ENCODE measurements around the gene ST8SIA1. TPM values are rescaled to one million over a fixed set of nuclear protein-coding genes. Genes with fewer than 3 reads are reported as not detected.

The ST8SIA1 gene
- polyA plus RNA-seq, 1 donor from 2014 or later = 22.5 TPM

DNA sequence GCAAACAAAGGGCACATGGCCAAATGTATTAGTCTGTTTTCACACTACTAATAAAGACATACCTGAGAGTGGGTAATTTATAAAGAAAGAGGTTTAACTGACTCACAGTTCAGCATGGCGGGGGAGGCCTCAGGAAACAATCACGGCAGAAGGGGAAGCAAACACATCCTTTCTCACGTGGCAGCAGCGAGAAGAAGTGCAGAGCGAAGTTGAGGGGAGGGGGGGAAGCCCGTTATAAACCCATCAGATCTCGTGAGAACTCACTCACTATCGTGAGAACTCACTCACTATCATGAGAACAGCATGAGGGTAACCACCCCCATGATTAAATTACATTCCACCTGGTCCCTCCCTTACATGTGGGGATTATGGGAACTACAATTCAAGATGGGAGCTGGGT, 66.1 kb downstream of the ST8SIA1 start:
- Histone ChIP-seq H3K79me2 (replicated peaks; ENCODE audit: insufficient read depth, low read length) (no peaks in the 10 kb centered on the region), H2AFZ (ENCODE audit: low read depth, low read length) (no peak overlapping the region), H3K4me3 (ENCODE audit: low read length) (no peak overlapping the region), H3K9ac (ENCODE audit: low read length) (no peak overlapping the region), H3K9me3 (ENCODE audit: low read length) (no peaks in the 10 kb centered on the region), H4K20me1 (ENCODE audit: insufficient read depth) (no peaks in the 10 kb centered on the region), H3K36me3 (ENCODE audit: insufficient read depth, low read length) (no peaks in the 10 kb centered on the region), H3K27ac (ENCODE audit: low read length) (no peak overlapping the region), H3K9me2 (ENCODE audit: insufficient read depth, low read length) (no peaks in the 10 kb centered on the region), H3K4me2 (ENCODE audit: low read length) (no peak overlapping the region), H3F3A (ENCODE audit: insufficient read depth, low read length, poor library complexity, severe bottlenecking) (no peaks in the 10 kb centered on the region), H3K27me3 (ENCODE audit: insufficient read depth, low read depth, low read length) (no peaks in the 10 kb centered on the region)
- TF ChIP-seq RAD21 (conservative IDR thresholded peaks at IDR 0.05) (no peak), TAF1 (IDR thresholded peaks at IDR 0.05; ENCODE audit: low read depth) (no peak), EP300 (conservative IDR thresholded peaks at IDR 0.05; ENCODE audit: poor library complexity, severe bottlenecking) (no peak), MXI1 (conservative IDR thresholded peaks at IDR 0.05; ENCODE audit: poor library complexity, severe bottlenecking) (no peak), POLR2AphosphoS5 (IDR thresholded peaks at IDR 0.05) (no peak), SMC3 (conservative IDR thresholded peaks at IDR 0.05; ENCODE audit: poor library complexity) (no peak), EZH2 (IDR thresholded peaks at IDR 0.05; ENCODE audit: borderline replicate concordance, insufficient read depth, low read length, poor library complexity, severe bottlenecking) (no peak)
- TF ChIP-seq, protein P1, sequence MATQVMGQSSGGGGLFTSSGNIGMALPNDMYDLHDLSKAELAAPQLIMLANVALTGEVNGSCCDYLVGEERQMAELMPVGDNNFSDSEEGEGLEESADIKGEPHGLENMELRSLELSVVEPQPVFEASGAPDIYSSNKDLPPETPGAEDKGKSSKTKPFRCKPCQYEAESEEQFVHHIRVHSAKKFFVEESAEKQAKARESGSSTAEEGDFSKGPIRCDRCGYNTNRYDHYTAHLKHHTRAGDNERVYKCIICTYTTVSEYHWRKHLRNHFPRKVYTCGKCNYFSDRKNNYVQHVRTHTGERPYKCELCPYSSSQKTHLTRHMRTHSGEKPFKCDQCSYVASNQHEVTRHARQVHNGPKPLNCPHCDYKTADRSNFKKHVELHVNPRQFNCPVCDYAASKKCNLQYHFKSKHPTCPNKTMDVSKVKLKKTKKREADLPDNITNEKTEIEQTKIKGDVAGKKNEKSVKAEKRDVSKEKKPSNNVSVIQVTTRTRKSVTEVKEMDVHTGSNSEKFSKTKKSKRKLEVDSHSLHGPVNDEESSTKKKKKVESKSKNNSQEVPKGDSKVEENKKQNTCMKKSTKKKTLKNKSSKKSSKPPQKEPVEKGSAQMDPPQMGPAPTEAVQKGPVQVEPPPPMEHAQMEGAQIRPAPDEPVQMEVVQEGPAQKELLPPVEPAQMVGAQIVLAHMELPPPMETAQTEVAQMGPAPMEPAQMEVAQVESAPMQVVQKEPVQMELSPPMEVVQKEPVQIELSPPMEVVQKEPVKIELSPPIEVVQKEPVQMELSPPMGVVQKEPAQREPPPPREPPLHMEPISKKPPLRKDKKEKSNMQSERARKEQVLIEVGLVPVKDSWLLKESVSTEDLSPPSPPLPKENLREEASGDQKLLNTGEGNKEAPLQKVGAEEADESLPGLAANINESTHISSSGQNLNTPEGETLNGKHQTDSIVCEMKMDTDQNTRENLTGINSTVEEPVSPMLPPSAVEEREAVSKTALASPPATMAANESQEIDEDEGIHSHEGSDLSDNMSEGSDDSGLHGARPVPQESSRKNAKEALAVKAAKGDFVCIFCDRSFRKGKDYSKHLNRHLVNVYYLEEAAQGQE (IDR thresholded peaks at IDR 0.05; ENCODE audit: borderline replicate concordance) = no peak

DNA sequence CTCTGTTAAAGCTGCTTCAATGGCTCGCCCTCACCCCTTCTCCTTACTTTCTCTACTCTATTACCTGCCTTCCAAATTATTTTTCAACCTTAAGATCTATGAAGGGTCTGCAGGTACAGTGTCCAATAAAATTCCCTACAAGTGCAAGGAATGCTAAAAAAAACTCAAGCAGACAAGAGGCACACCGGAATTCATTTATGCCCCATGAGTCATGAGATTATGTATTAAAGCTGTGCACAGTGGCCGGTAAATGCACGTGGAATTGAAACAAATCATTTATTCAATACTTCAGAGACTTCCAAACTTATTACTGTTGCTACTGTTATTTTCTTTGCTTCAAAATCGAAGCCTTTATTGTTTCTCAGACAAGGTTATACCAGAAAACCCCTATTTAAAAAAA, 68.4 kb downstream of the ST8SIA1 start:
- Histone ChIP-seq H3K36me3 (ENCODE audit: insufficient read depth, low read length) (no peaks in the 10 kb centered on the region), H3K27me3 (ENCODE audit: insufficient read depth, low read depth, low read length) (no peaks in the 10 kb centered on the region), H2AFZ (ENCODE audit: low read depth, low read length) (no peak overlapping the region), H3F3A (ENCODE audit: insufficient read depth, low read length, poor library complexity, severe bottlenecking) (no peaks in the 10 kb centered on the region), H4K20me1 (ENCODE audit: insufficient read depth) (no peaks in the 10 kb centered on the region), H3K79me2 (replicated peaks; ENCODE audit: insufficient read depth, low read length) (no peaks in the 10 kb centered on the region), H3K27ac (ENCODE audit: low read length) (no peak overlapping the region), H3K9ac (ENCODE audit: low read length) (no peak overlapping the region), H3K4me3 (ENCODE audit: low read length) (no peak overlapping the region), H3K9me2 (ENCODE audit: insufficient read depth, low read length) (no peaks in the 10 kb centered on the region), H3K9me3 (ENCODE audit: low read length) (no peaks in the 10 kb centered on the region), H3K4me2 (ENCODE audit: low read length) (no peak overlapping the region)
- no peak for TF ChIP-seq RAD21 (conservative IDR thresholded peaks at IDR 0.05)
- no peak for TF ChIP-seq SMC3 (conservative IDR thresholded peaks at IDR 0.05; ENCODE audit: poor library complexity)
- TF ChIP-seq MXI1 (conservative IDR thresholded peaks at IDR 0.05; ENCODE audit: poor library complexity, severe bottlenecking) = no peak

DNA sequence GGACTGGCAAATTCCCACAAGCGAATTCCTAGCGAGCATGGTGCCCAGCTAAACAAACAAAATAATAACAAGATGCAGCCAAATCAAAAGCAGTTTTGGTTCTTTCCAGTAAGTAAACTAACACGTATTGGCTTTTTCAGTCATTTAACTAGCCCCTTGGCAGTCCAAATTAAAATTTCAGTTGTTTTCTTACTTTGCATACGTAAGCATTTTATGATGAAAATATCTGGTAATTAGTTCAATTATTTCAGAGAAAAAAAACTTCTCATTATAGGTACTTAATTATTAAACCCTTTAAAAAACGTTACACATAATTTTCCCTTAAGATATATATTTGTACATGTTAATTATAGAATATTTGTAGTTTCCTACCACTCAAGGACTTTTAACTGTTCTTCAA, 70.1 kb downstream of the ST8SIA1 start:
- Histone ChIP-seq H3K4me2 (ENCODE audit: low read length) (no peak overlapping the region), H3K27ac (ENCODE audit: low read length) (no peak overlapping the region), H3F3A (ENCODE audit: insufficient read depth, low read length, poor library complexity, severe bottlenecking) (no peaks in the 10 kb centered on the region), H3K36me3 (ENCODE audit: insufficient read depth, low read length) (no peaks in the 10 kb centered on the region), H3K9me2 (ENCODE audit: insufficient read depth, low read length) (no peaks in the 10 kb centered on the region), H3K4me3 (ENCODE audit: low read length) (no peak overlapping the region), H4K20me1 (ENCODE audit: insufficient read depth) (no peaks in the 10 kb centered on the region), H3K79me2 (replicated peaks; ENCODE audit: insufficient read depth, low read length) (no peaks in the 10 kb centered on the region), H2AFZ (ENCODE audit: low read depth, low read length) (no peak overlapping the region), H3K9ac (ENCODE audit: low read length) (no peak overlapping the region), H3K27me3 (ENCODE audit: insufficient read depth, low read depth, low read length) (no peaks in the 10 kb centered on the region), H3K9me3 (ENCODE audit: low read length) (no peaks in the 10 kb centered on the region)
- TF ChIP-seq EP300 (conservative IDR thresholded peaks at IDR 0.05; ENCODE audit: poor library complexity, severe bottlenecking) (no peak), POLR2AphosphoS5 (IDR thresholded peaks at IDR 0.05) (no peak)
- TF ChIP-seq, protein P2, sequence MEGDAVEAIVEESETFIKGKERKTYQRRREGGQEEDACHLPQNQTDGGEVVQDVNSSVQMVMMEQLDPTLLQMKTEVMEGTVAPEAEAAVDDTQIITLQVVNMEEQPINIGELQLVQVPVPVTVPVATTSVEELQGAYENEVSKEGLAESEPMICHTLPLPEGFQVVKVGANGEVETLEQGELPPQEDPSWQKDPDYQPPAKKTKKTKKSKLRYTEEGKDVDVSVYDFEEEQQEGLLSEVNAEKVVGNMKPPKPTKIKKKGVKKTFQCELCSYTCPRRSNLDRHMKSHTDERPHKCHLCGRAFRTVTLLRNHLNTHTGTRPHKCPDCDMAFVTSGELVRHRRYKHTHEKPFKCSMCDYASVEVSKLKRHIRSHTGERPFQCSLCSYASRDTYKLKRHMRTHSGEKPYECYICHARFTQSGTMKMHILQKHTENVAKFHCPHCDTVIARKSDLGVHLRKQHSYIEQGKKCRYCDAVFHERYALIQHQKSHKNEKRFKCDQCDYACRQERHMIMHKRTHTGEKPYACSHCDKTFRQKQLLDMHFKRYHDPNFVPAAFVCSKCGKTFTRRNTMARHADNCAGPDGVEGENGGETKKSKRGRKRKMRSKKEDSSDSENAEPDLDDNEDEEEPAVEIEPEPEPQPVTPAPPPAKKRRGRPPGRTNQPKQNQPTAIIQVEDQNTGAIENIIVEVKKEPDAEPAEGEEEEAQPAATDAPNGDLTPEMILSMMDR (IDR thresholded peaks at IDR 0.05; ENCODE audit: poor library complexity, severe bottlenecking) = no peak
- TF ChIP-seq, protein P1 (IDR thresholded peaks at IDR 0.05; ENCODE audit: borderline replicate concordance) = no peak

Measured in neural cell (in vitro differentiated cells).